ENCODE measurements around the gene FAM117B.

GRCh38 chr2:202808754-202809153 is 174.0 kb downstream of the FAM117B start:
- no peak for TF ChIP-seq CTCF (IDR thresholded peaks at IDR 0.05)
- no peak for TF ChIP-seq POLR2A (IDR thresholded peaks at IDR 0.05)

Data from esophagus squamous epithelium (tissue), 4 donors.